ENCODE measurements around the gene COMMD1. TPM values are rescaled to one million over a fixed set of nuclear protein-coding genes. Genes with fewer than 3 reads are reported as not detected.
A peak's percentile ranks its signal among the peaks of the same experiment; 100 is the strongest.
"Not testable (repeated sequence)": the region's sequence is repeated elsewhere in the genome, so short reads cannot be mapped to it uniquely, and the experiment has no call there.

COMMD1 gene
- total and polyA plus RNA-seq, 4 experiments from 2014 or later: 16.7 to 63.9 (median 34.2) TPM

DNA sequence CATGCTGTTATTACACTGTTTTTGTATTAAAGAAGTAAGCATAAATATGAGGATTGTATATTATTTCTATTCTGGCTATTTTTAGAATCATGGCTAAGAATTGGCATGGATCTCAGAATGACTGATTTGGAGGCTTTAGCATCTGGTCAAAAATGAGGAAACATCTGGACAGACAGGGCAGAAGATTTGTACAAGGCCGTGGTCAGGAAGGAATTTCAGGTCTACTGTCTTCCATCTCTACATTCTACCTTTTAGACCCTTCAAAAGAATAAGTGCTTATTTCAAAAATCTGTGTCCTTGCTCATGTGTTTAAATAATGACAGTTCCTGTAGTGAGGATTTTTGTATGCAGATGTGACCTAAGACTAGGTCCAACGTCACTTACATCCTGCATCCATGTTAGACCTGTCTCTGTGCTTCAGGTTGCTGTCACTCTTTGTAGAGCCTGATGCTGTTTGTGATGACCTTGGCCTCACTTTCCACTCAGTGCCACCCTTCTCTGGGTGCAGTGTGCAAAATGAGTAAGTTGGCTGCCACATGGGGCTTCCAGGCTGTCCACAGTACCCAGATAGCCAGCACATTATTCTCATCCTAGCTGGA lies 235.8 kb downstream of the COMMD1 start:
- H3K4me1 ChIP-seq (ENCODE audit: insufficient read depth, low read length): no peaks in the 10 kb centered on the region
- no peaks in the 10 kb centered on the region for H3K36me3 ChIP-seq (ENCODE audit: insufficient read depth, low read length)
- Mint-ChIP-seq H3K9me3 (no peaks in the 10 kb centered on the region), H3K27me3 (no peaks in the 10 kb centered on the region), H3K36me3 (peaks cover 13 to 20% of the 10 kb centered on the region in 2 donors), H3K27ac (no peak overlapping the region), H3K4me1 (peaks cover 0 to 1% (median 0%) of the 10 kb centered on the region in 4 donors), H3K4me3 (no peak overlapping the region)
- no peak overlapping the region for H3K27ac ChIP-seq (ENCODE audit: low read depth, low read length)
- no peaks in the 10 kb centered on the region for H3K27me3 ChIP-seq (ENCODE audit: insufficient read depth, low read length)
- DNase-seq: no peak
- intact Hi-C loops (cut with micrococcal nuclease): no loop called here
- H3K4me3 ChIP-seq (ENCODE audit: low read length in 2 of 2): no peak overlapping the region
- H3K9me3 ChIP-seq (ENCODE audit: control insufficient read depth in 1 of 2, low read length in 2 of 2): no peaks in the 10 kb centered on the region
- POLR2A ChIA-PET (ENCODE audit: partially characterized antibody): no interaction called here
- CTCF ChIA-PET (ENCODE audit: partially characterized antibody): no interaction called here

DNA sequence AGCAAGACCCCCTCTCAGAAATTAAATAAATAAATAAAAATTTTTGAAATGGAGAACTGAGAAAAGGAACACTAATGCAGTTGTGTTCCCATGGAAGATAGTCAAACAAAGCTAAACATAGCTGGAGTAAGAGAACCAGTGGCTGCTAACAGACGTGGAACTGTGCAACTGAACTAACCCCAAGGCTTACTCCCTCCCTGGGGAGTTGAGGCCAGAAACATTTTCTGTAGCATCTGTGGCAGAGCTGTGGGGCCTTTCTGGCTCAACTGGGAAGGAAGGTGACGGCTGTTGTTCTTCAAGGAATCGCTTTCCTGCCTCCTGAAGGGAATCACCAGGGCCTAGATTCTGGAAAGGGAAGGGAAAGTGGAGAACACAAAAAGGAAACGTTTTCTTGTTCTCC lies 236.6 kb downstream of the COMMD1 start:
- no peaks in the 10 kb centered on the region for H3K27me3 ChIP-seq (ENCODE audit: insufficient read depth, low read length)
- H3K4me3 Mint-ChIP-seq: no peak overlapping the region
- ChIA-PET POLR2A (ENCODE audit: partially characterized antibody) (no interaction called here), CTCF (ENCODE audit: partially characterized antibody) (no interaction called here)
- H3K4me1 ChIP-seq (ENCODE audit: insufficient read depth, low read length): no peaks in the 10 kb centered on the region
- H3K27ac ChIP-seq (ENCODE audit: low read depth, low read length): no peak overlapping the region
- H3K9me3 Mint-ChIP-seq: no peaks in the 10 kb centered on the region
- no peaks in the 10 kb centered on the region for H3K27me3 Mint-ChIP-seq
- no peak overlapping the region for H3K4me3 ChIP-seq (ENCODE audit: low read length in 2 of 2)
- H3K4me1 Mint-ChIP-seq: peaks cover 0 to 5% (median 3%) of the 10 kb centered on the region in 4 donors
- H3K36me3 ChIP-seq (ENCODE audit: insufficient read depth, low read length): no peaks in the 10 kb centered on the region
- H3K36me3 Mint-ChIP-seq: peaks cover 10 to 13% of the 10 kb centered on the region in 2 donors
- H3K27ac Mint-ChIP-seq: no peak overlapping the region
- intact Hi-C loops (cut with micrococcal nuclease): no loop called here
- DNase-seq: no peak
- no peaks in the 10 kb centered on the region for H3K9me3 ChIP-seq (ENCODE audit: control insufficient read depth in 1 of 2, low read length in 2 of 2)

DNA sequence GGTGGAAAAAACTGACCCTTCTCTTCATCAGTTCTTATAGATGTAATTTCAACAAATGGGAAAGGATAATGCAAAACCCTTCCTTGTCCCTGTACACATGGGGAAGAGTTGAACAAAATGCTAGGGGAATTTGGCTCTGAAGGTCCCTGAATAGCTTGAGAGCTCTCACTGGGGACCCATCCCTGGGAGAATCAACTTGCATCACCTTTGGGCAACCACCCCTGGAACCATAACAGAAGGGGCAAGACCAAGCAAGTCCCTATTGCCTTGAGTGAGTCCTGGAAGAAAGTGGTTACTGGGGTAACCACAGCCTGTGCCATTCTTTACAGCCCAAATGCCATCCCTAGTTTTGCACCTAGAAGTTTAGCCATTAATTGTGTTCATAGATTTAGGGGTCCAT lies 238.2 kb downstream of the COMMD1 start:
- H3K9me3 ChIP-seq (ENCODE audit: control insufficient read depth in 1 of 2, low read length in 2 of 2): no peaks in the 10 kb centered on the region
- ChIA-PET POLR2A (ENCODE audit: partially characterized antibody) (no interaction called here), CTCF (ENCODE audit: partially characterized antibody) (interaction anchor here (1.1 kb wide), 1 partner anchor 310 kb away, joined by 3 read pairs; no protein-coding TSS in a partner anchor)
- H3K36me3 Mint-ChIP-seq: peaks cover 7 to 18% of the 10 kb centered on the region in 2 donors
- no peak overlapping the region for H3K4me3 Mint-ChIP-seq
- intact Hi-C loops (cut with micrococcal nuclease): no loop called here
- DNase-seq: no peak
- no peak overlapping the region for H3K4me3 ChIP-seq (ENCODE audit: low read length in 2 of 2)
- H3K27me3 Mint-ChIP-seq: no peaks in the 10 kb centered on the region
- H3K9me3 Mint-ChIP-seq: no peaks in the 10 kb centered on the region
- H3K4me1 Mint-ChIP-seq: peaks cover 0 to 5% (median 3%) of the 10 kb centered on the region in 4 donors
- no peak overlapping the region for H3K27ac Mint-ChIP-seq
- H3K27ac ChIP-seq (ENCODE audit: low read depth, low read length): no peak overlapping the region
- H3K36me3 ChIP-seq (ENCODE audit: insufficient read depth, low read length): no peaks in the 10 kb centered on the region
- H3K27me3 ChIP-seq (ENCODE audit: insufficient read depth, low read length): no peaks in the 10 kb centered on the region
- no peaks in the 10 kb centered on the region for H3K4me1 ChIP-seq (ENCODE audit: insufficient read depth, low read length)

DNA sequence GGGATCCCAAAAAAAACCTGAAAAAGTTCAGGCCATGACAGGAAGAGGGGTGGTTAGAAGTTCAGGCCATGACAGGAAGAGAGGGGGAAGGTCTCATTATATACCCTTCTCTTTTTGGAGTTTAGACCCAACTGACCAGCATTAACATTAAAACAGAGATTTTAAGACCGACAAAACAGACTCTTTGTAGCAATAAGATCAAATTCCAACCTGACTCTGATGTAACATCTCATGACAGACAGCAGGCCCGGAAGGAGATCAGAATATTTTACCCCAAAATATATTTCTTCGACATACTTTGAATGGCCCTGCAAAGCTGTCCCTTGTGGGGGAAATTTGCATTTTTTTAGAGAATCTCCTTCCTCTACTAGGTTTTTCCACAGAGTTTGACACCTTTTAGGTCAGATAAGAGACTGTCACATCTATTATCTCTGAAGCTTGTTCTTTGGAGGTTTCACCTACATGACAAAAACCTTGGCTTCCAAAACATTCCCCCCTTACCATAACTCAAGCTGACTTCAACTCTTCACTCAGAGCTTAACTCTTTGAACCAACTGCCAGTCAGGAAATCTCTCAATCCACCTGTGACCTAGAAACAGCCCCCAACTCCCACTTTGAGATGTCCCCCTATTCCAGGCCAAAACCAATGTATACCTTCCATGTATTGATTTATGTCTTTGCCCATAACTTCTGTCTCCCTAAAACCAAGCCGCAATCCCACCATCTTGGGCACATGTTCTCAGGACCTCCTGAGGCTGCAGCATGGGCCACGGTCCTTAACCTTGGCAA lies 239.4 kb downstream of the COMMD1 start:
- H3K4me3 ChIP-seq (ENCODE audit: low read length in 2 of 2): no peak overlapping the region
- H3K27ac ChIP-seq (ENCODE audit: low read depth, low read length): no peak overlapping the region
- H3K27me3 Mint-ChIP-seq: no peaks in the 10 kb centered on the region
- no peaks in the 10 kb centered on the region for H3K9me3 ChIP-seq (ENCODE audit: control insufficient read depth in 1 of 2, low read length in 2 of 2)
- CTCF ChIA-PET (ENCODE audit: partially characterized antibody): interaction anchor here (1.1 kb wide), 1 partner anchor 309 kb away, joined by 3 read pairs; no protein-coding TSS in a partner anchor
- H3K4me1 ChIP-seq (ENCODE audit: insufficient read depth, low read length): no peaks in the 10 kb centered on the region
- H3K9me3 Mint-ChIP-seq: no peaks in the 10 kb centered on the region
- H3K4me1 Mint-ChIP-seq: peaks cover 0 to 5% (median 3%) of the 10 kb centered on the region in 4 donors
- H3K36me3 ChIP-seq (ENCODE audit: insufficient read depth, low read length): no peaks in the 10 kb centered on the region
- no peak overlapping the region for H3K4me3 Mint-ChIP-seq
- H3K27me3 ChIP-seq (ENCODE audit: insufficient read depth, low read length): no peaks in the 10 kb centered on the region
- intact Hi-C loops (cut with micrococcal nuclease): no loop called here
- DNase-seq: no peak
- peaks cover 5 to 15% of the 10 kb centered on the region in 2 donors for H3K36me3 Mint-ChIP-seq
- POLR2A ChIA-PET (ENCODE audit: partially characterized antibody): no interaction called here
- peak overlapping the region in 1 of 7 donors; percentile 48 for H3K27ac Mint-ChIP-seq

DNA sequence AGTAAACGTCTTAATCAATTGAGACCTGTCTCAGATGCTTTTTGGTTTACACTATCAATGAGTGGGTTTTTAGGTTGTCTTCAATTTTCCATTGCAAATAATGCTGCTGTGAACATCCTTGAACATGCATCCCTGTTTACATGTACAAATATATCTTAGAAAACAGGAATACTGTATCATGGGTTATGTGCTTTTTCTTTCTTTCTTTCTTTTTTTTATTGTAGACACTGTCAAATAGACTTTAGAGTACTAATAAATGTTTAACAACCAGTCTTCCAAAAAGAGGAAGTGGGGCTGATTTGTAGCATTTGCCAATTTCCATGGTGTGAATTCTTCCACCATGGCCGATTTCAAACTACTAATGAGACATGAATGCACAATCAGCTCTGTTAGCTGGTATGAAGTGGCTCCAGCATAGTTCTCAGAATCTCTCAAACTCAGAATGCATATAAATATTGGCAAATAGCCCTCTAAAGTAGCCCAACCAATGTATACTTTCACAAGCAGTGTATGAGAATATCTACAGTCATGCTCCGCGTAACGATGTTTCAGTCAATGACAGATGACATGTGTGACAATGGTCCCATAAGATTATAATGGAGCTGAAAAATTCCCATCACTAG lies 240.1 kb downstream of the COMMD1 start:
- ChIA-PET POLR2A (ENCODE audit: partially characterized antibody) (no interaction called here), CTCF (ENCODE audit: partially characterized antibody) (no interaction called here)
- no peaks in the 10 kb centered on the region for H3K9me3 Mint-ChIP-seq
- H3K4me3 Mint-ChIP-seq: no peak overlapping the region
- H3K27me3 Mint-ChIP-seq: no peaks in the 10 kb centered on the region
- H3K36me3 ChIP-seq (ENCODE audit: insufficient read depth, low read length): no peaks in the 10 kb centered on the region
- intact Hi-C loops (cut with micrococcal nuclease): no loop called here
- no peak overlapping the region for H3K4me3 ChIP-seq (ENCODE audit: low read length in 2 of 2)
- H3K36me3 Mint-ChIP-seq: peaks cover 5 to 11% of the 10 kb centered on the region in 2 donors
- H3K4me1 Mint-ChIP-seq: peaks cover 0 to 5% (median 3%) of the 10 kb centered on the region in 4 donors
- H3K4me1 ChIP-seq (ENCODE audit: insufficient read depth, low read length): no peaks in the 10 kb centered on the region
- no peak overlapping the region for H3K27ac ChIP-seq (ENCODE audit: low read depth, low read length)
- H3K9me3 ChIP-seq (ENCODE audit: control insufficient read depth in 1 of 2, low read length in 2 of 2): no peaks in the 10 kb centered on the region
- no peaks in the 10 kb centered on the region for H3K27me3 ChIP-seq (ENCODE audit: insufficient read depth, low read length)
- peak overlapping the region in 2 of 7 donors; percentile 45 to 48 for H3K27ac Mint-ChIP-seq
- no peak for DNase-seq

- CTCF ChIA-PET (ENCODE audit: partially characterized antibody); H3K9me3 ChIP-seq (ENCODE audit: control insufficient read depth in 1 of 2, low read length in 2 of 2); H3K27me3 Mint-ChIP-seq; H3K36me3 ChIP-seq (ENCODE audit: insufficient read depth, low read length); H3K4me3 Mint-ChIP-seq; POLR2A ChIA-PET (ENCODE audit: partially characterized antibody); H3K4me3 ChIP-seq (ENCODE audit: low read length in 2 of 2); H3K4me1 Mint-ChIP-seq; H3K27me3 ChIP-seq (ENCODE audit: insufficient read depth, low read length); H3K36me3 Mint-ChIP-seq; H3K4me1 ChIP-seq (ENCODE audit: insufficient read depth, low read length); H3K27ac ChIP-seq (ENCODE audit: low read depth, low read length); intact Hi-C loops (cut with micrococcal nuclease); H3K9me3 Mint-ChIP-seq: not testable (repeated sequence)
- peak overlapping the region in 3 of 7 donors; percentile 10 to 51 (median 22) for H3K27ac Mint-ChIP-seq
- DNase-seq: peak in 4 of 5 donors; percentile 18 to 48 (median 34)
Measured at GRCh38 chr2:62146790-62147189, 241.3 kb downstream of the COMMD1 start.

- no peak for DNase-seq
- Mint-ChIP-seq H3K27me3 (no peaks in the 10 kb centered on the region), H3K36me3 (peaks cover 0 to 5% of the 10 kb centered on the region in 2 donors), H3K4me3 (no peak overlapping the region), H3K27ac (no peak overlapping the region), H3K4me1 (peaks cover 0 to 5% (median 3%) of the 10 kb centered on the region in 4 donors), H3K9me3 (no peaks in the 10 kb centered on the region)
- H3K27ac ChIP-seq (ENCODE audit: low read depth, low read length): no peak overlapping the region
- intact Hi-C loops (cut with micrococcal nuclease): no loop called here
- H3K9me3 ChIP-seq (ENCODE audit: control insufficient read depth in 1 of 2, low read length in 2 of 2): no peaks in the 10 kb centered on the region
- H3K4me3 ChIP-seq (ENCODE audit: low read length in 2 of 2): no peak overlapping the region
- H3K36me3 ChIP-seq (ENCODE audit: insufficient read depth, low read length): no peaks in the 10 kb centered on the region
- ChIA-PET CTCF (ENCODE audit: partially characterized antibody) (no interaction called here), POLR2A (ENCODE audit: partially characterized antibody) (no interaction called here)
- no peaks in the 10 kb centered on the region for H3K27me3 ChIP-seq (ENCODE audit: insufficient read depth, low read length)
- H3K4me1 ChIP-seq (ENCODE audit: insufficient read depth, low read length): no peaks in the 10 kb centered on the region
Measured at GRCh38 chr2:62147610-62148301, 242.3 kb downstream of the COMMD1 start.

Measured in CD4-positive, alpha-beta memory T cell (primary cell).